Breast epithelium (tissue), 3 donors: ENCODE data around the gene RPL12.

Experiments used
- POLR2A ChIP-seq: fragments of 450-650 bp; IDR thresholded peaks from one replicate; pipeline ENCODE4 v1.6.1; 2016; ENCODE audit warnings: antibody characterized with exemption, mild to moderate bottlenecking, moderate library complexity
- POLR2AphosphoS5 ChIP-seq, 3 donors: sonication (generic); formaldehyde crosslinking; IDR thresholded peaks; one replicate each; pipeline ENCODE4 v1.6.1; 2017; ENCODE audit warnings: antibody characterized with exemption in 3 of 3
- TF ChIP-seq, protein P1 (sequence below), 3 donors: fragments of 450-650 bp; IDR thresholded peaks; one replicate each; pipeline ENCODE4 v1.5.1; 2016 to 2017; ENCODE audit warnings: antibody characterized with exemption in 3 of 3, mild to moderate bottlenecking in 3 of 3, moderate library complexity in 3 of 3

DNA sequence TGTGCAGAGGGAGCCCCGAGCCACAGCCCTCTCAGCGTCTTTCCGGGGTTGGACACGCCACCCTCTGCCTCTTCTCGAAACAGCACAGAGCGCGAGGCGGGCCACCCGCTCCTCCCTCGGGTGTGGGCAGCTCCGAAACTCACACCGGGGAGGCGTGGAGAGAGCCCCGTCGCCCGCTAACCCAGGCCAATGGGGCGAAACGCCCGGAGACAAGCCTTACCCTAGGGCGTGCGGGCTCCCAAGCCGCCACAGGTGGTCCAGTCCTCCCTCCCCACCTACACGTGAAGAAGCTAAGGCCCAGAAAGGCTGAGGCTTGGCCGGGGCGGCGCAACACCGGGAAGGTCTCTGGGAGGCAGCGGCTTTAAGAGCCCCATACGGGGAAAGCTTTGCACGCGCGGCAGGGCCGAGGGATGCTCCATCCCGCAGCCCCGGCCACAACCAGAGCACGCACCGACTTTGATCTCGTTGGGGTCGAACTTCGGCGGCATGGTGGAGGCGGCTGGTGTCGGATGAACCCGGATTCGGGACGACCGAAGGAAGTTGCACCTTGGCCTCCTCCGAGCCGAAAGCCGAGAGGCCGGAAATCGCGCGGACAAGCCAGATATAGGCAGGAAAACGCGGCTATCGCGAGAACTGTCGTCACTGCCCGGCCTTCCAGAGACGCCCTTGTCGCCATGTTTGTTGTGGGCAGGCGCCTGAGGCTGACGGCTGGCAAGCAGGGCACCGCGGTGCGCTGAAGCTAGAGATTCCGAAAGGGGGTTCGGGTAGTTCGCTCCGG, at the start of gene RPL12, which contains the start of gene LRSAM1:
- TF ChIP-seq, protein P1, sequence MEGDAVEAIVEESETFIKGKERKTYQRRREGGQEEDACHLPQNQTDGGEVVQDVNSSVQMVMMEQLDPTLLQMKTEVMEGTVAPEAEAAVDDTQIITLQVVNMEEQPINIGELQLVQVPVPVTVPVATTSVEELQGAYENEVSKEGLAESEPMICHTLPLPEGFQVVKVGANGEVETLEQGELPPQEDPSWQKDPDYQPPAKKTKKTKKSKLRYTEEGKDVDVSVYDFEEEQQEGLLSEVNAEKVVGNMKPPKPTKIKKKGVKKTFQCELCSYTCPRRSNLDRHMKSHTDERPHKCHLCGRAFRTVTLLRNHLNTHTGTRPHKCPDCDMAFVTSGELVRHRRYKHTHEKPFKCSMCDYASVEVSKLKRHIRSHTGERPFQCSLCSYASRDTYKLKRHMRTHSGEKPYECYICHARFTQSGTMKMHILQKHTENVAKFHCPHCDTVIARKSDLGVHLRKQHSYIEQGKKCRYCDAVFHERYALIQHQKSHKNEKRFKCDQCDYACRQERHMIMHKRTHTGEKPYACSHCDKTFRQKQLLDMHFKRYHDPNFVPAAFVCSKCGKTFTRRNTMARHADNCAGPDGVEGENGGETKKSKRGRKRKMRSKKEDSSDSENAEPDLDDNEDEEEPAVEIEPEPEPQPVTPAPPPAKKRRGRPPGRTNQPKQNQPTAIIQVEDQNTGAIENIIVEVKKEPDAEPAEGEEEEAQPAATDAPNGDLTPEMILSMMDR (IDR thresholded peaks at IDR 0.05), result no peak
- TF ChIP-seq POLR2A (peak; percentile 100), POLR2AphosphoS5 (IDR thresholded peaks at IDR 0.05) (peak; percentile 100)
